ENCODE data around the gene YWHAG.
"Not testable (repeated sequence)": the region's sequence is repeated elsewhere in the genome, so short reads cannot be mapped to it uniquely, and the experiment has no call there.

YWHAG gene

DNA sequence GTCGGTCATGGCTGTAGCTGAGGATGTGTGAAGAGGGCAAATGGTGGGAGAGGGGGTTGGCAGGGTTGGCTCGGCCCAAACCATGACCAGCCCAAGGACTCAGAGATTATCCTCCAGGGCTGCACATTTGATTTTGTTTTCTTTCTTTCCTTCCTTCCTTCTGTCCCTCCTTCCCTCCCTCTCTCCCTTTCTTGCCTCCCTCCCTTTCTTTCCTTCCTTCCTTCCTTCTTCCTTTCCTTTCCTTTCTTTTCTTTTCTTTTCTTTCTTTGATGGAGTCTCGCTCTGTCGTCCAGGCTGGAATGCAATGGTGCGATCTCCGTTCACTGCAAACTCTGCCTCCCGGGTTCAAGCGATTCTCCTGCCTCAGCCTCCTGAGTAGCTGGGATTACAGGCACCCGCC lies 46.9 kb upstream of the YWHAG start:
- no peak for ATAC-seq
- TF ChIP-seq RARB (CRISPR knock-in tag; IDR thresholded peaks at IDR 0.05) = no peak
- no peak for TF ChIP-seq SNAI2 (CRISPR knock-in tag; IDR thresholded peaks at IDR 0.05)
- TF ChIP-seq OSR1 (CRISPR knock-in tag; IDR thresholded peaks at IDR 0.05) = no peak
- TF ChIP-seq CSDC2 (CRISPR knock-in tag; IDR thresholded peaks at IDR 0.05) = no peak
- TF ChIP-seq GLIS3 (CRISPR knock-in tag; IDR thresholded peaks at IDR 0.05) = no peak
- TF ChIP-seq ARNTL (CRISPR knock-in tag; IDR thresholded peaks at IDR 0.05; ENCODE audit: borderline replicate concordance, low read depth) = no peak

- TF ChIP-seq, protein P1, sequence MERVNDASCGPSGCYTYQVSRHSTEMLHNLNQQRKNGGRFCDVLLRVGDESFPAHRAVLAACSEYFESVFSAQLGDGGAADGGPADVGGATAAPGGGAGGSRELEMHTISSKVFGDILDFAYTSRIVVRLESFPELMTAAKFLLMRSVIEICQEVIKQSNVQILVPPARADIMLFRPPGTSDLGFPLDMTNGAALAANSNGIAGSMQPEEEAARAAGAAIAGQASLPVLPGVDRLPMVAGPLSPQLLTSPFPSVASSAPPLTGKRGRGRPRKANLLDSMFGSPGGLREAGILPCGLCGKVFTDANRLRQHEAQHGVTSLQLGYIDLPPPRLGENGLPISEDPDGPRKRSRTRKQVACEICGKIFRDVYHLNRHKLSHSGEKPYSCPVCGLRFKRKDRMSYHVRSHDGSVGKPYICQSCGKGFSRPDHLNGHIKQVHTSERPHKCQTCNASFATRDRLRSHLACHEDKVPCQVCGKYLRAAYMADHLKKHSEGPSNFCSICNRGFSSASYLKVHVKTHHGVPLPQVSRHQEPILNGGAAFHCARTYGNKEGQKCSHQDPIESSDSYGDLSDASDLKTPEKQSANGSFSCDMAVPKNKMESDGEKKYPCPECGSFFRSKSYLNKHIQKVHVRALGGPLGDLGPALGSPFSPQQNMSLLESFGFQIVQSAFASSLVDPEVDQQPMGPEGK (CRISPR knock-in tag; IDR thresholded peaks at IDR 0.05; ENCODE audit: borderline replicate concordance) = no peak
- TF ChIP-seq ZFP30 (CRISPR knock-in tag; IDR thresholded peaks at IDR 0.05) (no peak), BACH2 (CRISPR knock-in tag; IDR thresholded peaks at IDR 0.05; ENCODE audit: borderline replicate concordance) (no peak), PPARA (CRISPR knock-in tag; IDR thresholded peaks at IDR 0.05; ENCODE audit: borderline replicate concordance) (no peak), ZNF8 (CRISPR knock-in tag; IDR thresholded peaks at IDR 0.05) (no peak), ZNF70 (CRISPR knock-in tag; IDR thresholded peaks at IDR 0.05) (no peak), ZC3H10 (CRISPR knock-in tag; IDR thresholded peaks at IDR 0.05) (no peak), SNAI2 (CRISPR knock-in tag; IDR thresholded peaks at IDR 0.05) (no peak), CSRNP3 (CRISPR knock-in tag; IDR thresholded peaks at IDR 0.05) (no peak), ESRRG (CRISPR knock-in tag; IDR thresholded peaks at IDR 0.05) (no peak), OSR1 (CRISPR knock-in tag; IDR thresholded peaks at IDR 0.05) (no peak), RARB (CRISPR knock-in tag; IDR thresholded peaks at IDR 0.05) (no peak), ARNTL (CRISPR knock-in tag; IDR thresholded peaks at IDR 0.05; ENCODE audit: borderline replicate concordance, low read depth) (no peak), TOX (CRISPR knock-in tag; IDR thresholded peaks at IDR 0.05; ENCODE audit: borderline replicate concordance) (no peak), TCF4 (CRISPR knock-in tag; IDR thresholded peaks at IDR 0.05; ENCODE audit: borderline replicate concordance) (no peak), TSHZ2 (CRISPR knock-in tag; IDR thresholded peaks at IDR 0.05) (no peak), ZNF565 (CRISPR knock-in tag; conservative IDR thresholded peaks at IDR 0.05; ENCODE audit: low read depth) (no peak), GLIS3 (CRISPR knock-in tag; IDR thresholded peaks at IDR 0.05) (no peak)
- TF ChIP-seq, protein P2, sequence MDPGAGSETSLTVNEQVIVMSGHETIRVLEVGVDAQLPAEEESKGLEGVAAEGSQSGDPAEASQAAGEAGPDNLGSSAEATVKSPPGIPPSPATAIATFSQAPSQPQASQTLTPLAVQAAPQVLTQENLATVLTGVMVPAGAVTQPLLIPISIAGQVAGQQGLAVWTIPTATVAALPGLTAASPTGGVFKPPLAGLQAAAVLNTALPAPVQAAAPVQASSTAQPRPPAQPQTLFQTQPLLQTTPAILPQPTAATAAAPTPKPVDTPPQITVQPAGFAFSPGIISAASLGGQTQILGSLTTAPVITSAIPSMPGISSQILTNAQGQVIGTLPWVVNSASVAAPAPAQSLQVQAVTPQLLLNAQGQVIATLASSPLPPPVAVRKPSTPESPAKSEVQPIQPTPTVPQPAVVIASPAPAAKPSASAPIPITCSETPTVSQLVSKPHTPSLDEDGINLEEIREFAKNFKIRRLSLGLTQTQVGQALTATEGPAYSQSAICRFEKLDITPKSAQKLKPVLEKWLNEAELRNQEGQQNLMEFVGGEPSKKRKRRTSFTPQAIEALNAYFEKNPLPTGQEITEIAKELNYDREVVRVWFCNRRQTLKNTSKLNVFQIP (CRISPR knock-in tag; IDR thresholded peaks at IDR 0.05; ENCODE audit: borderline replicate concordance, low read depth) = no peak
- no peak for ATAC-seq
Observed at GRCh38 chr7:76403780-76404494, 45.1 kb upstream of the YWHAG start.

DNA sequence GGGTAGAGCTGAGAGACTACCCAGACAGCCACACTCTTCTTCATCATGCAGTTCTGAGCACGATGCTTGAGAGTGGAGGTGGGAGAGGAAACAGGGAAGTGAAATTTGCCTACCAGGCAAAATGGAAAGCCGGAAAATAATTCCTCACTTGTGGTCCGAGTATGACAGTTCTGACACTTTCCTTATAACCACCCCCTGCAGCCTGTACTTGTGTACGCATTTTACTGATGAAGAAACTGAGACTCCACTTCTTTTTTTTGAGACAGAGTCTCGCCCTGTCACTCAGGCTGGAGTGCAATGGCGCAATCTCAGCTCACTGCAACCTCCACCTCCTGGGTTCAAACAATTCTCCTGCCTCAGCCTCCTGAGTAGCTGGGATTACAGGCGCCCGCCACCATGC lies 44.3 kb upstream of the YWHAG start:
- not testable (repeated sequence) for ATAC-seq

- TF ChIP-seq ARNTL (CRISPR knock-in tag; IDR thresholded peaks at IDR 0.05; ENCODE audit: borderline replicate concordance, low read depth) = no peak
- TF ChIP-seq, protein P1 (CRISPR knock-in tag; IDR thresholded peaks at IDR 0.05; ENCODE audit: borderline replicate concordance) = no peak
- no peak for TF ChIP-seq SNAI2 (CRISPR knock-in tag; IDR thresholded peaks at IDR 0.05)
- TF ChIP-seq ZNF8 (CRISPR knock-in tag; IDR thresholded peaks at IDR 0.05) = no peak
- TF ChIP-seq ZNF565 (CRISPR knock-in tag; conservative IDR thresholded peaks at IDR 0.05; ENCODE audit: low read depth) = no peak
- TF ChIP-seq TSHZ2 (CRISPR knock-in tag; IDR thresholded peaks at IDR 0.05) = no peak
- TF ChIP-seq OSR1 (CRISPR knock-in tag; IDR thresholded peaks at IDR 0.05) = no peak
- ATAC-seq = no peak
Observed at GRCh38 chr7:76400248-76400647, 41.5 kb upstream of the YWHAG start.

Measured in SK-N-SH treated with all-trans-retinoic acid at 6 μM for 48 hours (cell line).